Tibial artery (tissue), 4 donors: ENCODE measurements around the gene EVI5L.
A peak's percentile ranks its signal among the peaks of the same experiment; 100 is the strongest.

Source experiments
- DNase-seq, 2 donors: peaks; one replicate each; pipeline ENCODE4 v3.0.0-alpha.2; 2019
- H3K27ac ChIP-seq, 2 donors: fragments of 200-600 bp; sonication (generic) in 1 of 2; 1 replicate in 1 of 2; 2 replicates in 1 of 2; pipeline ENCODE4 v1.5.1; 2018 to 2019; ENCODE audit warnings: mild to moderate bottlenecking in 1 of 2
- H3K27me3 ChIP-seq, 2 donors: fragments of 200-600 bp; sonication (generic) in 1 of 2; one replicate each; pipeline versions ENCODE4 v1.5.1 to v1.6.0; 2016 to 2019
- H3K36me3 ChIP-seq, 3 donors: fragments of 200-600 bp; sonication (generic) in 2 of 3; one replicate each; pipeline ENCODE4 v1.5.1; 2016 to 2019; ENCODE audit warnings: mild to moderate bottlenecking in 2 of 3
- H3K4me1 ChIP-seq, 4 donors: fragments of 200-600 bp; sonication (generic) in 2 of 4; 1 replicate in 3 of 4; 2 replicates in 1 of 4; pipeline ENCODE4 v1.5.1; 2016 to 2019
- H3K4me3 ChIP-seq, 2 donors: fragments of 200-600 bp; sonication (generic) in 1 of 2; 1 replicate in 1 of 2; 2 replicates in 1 of 2; pipeline ENCODE4 v1.5.1; 2018 to 2019; ENCODE audit warnings: mild to moderate bottlenecking in 2 of 2
- H3K9me3 ChIP-seq, 3 donors: fragments of 200-600 bp; sonication (generic) in 1 of 3; one replicate each; pipeline ENCODE4 v1.5.1; 2016 to 2019
- CTCF ChIP-seq, 2 experiments: fragments of 200-600 bp in 1 of 2; fragments of 450-650 bp in 1 of 2; IDR thresholded peaks; one replicate each; pipeline ENCODE4 v1.5.1; 2017 to 2019; ENCODE audit warnings: antibody characterized with exemption in 2 of 2, mild to moderate bottlenecking in 1 of 2, moderate library complexity in 1 of 2
- intact Hi-C: fragments of 100-400 bp; cut with DNase I; formaldehyde crosslinking; loops from one replicate; pipeline ENCODE4 v1.15.0; 2023; ENCODE audit warnings: low total_unique reads

The EVI5L gene

GRCh38 chr19:7860714-7861618 is 30.9 kb downstream of the EVI5L start:
- DNase-seq, result no peak
- Histone ChIP-seq H3K9me3 (no peaks in the 10 kb centered on the region), H3K36me3 (peaks cover 0 to 66% (median 29%) of the 10 kb centered on the region in 3 donors), H3K4me1 (peaks cover 0 to 10% (median 3%) of the 10 kb centered on the region in 4 donors), H3K27ac (no peak overlapping the region), H3K27me3 (peaks cover 0 to 53% of the 10 kb centered on the region in 2 donors), H3K4me3 (no peak overlapping the region)
- intact Hi-C loops, result no loop called here
- no peak for TF ChIP-seq CTCF (IDR thresholded peaks at IDR 0.05)

- no peak for DNase-seq
- Histone ChIP-seq H3K27me3 (peaks cover 0 to 57% of the 10 kb centered on the region in 2 donors), H3K9me3 (no peaks in the 10 kb centered on the region), H3K4me1 (peaks cover 0 to 10% (median 3%) of the 10 kb centered on the region in 4 donors), H3K4me3 (peak overlapping the region in 1 of 2 donors; percentile 18), H3K36me3 (peaks cover 0 to 58% (median 29%) of the 10 kb centered on the region in 3 donors), H3K27ac (no peak overlapping the region)
- no peak for TF ChIP-seq CTCF (IDR thresholded peaks at IDR 0.05)
- intact Hi-C loops, result no loop called here
Observed at GRCh38 chr19:7861619-7862412, 31.8 kb downstream of the EVI5L start.

DNA sequence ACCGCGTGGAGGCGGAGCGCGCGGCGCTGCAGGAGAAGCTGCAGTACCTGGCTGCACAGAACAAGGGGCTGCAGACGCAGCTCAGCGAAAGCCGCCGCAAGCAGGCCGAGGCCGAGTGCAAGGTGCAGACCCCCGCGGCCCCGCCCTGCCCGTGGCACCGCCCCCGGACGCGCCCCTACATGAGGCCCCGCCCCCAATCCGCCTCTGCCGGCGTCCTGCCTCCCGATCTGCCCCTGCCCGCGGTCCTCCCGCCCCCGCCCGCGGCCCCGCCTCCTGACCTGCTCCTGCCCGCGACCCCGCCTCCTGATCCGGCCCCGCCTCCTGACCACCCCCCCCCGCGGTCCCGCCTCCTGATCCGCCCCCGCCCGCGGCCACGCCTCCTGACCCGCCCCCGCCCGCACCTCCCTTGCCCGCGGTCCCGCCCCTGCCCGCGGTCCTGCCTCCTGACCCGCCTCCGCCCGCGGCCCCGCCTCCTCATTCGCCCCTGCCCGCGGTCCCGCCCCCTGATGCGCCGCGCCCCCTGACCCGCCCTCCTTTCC is 32.5 kb downstream of the EVI5L start:
- no peak for TF ChIP-seq CTCF (IDR thresholded peaks at IDR 0.05)
- DNase-seq, result no peak
- Histone ChIP-seq H3K4me3 (peak overlapping the region in 1 of 2 donors; percentile 18), H3K27me3 (peaks cover 0 to 63% of the 10 kb centered on the region in 2 donors), H3K36me3 (peaks cover 0 to 55% (median 29%) of the 10 kb centered on the region in 3 donors), H3K27ac (no peak overlapping the region), H3K9me3 (no peaks in the 10 kb centered on the region), H3K4me1 (peaks cover 0 to 10% (median 3%) of the 10 kb centered on the region in 4 donors)
- intact Hi-C loops, result no loop called here

DNA sequence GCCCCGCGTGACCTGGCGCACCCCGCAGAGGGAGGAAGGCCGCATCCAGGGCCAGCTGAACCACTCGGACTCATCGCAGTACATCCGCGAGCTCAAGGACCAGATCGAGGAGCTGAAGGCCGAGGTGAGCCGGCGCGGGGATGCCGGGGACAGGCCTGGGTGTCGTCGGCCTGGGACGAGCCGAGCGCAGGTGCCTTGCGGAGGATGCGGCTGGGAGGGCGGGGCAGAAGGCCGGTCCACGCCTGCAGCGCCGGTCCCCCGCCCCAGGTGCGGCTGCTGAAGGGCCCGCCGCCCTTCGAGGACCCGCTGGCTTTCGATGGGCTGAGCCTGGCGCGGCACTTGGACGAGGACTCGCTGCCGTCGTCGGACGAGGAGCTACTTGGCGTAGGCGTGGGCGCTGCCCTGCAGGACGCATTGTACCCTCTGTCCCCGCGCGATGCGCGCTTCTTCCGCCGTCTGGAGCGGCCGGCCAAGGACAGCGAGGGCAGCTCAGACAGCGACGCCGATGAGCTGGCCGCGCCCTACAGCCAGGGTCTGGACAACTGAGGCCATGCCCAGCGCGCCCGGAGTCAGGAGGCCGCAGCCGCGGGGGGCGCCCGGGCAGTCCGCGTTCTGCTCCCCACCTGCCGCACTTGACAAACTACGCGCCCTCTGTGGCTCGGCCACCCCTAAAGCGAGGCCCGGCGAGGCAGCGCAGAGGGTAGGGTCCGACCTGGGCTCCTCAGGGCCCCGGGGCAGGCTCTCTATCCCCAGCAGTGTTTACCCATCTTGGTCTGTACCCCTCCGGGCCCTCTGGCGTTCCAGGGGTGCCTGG is 33.3 kb downstream of the EVI5L start:
- Histone ChIP-seq H3K9me3 (no peaks in the 10 kb centered on the region), H3K27ac (no peak overlapping the region), H3K4me3 (no peak overlapping the region), H3K36me3 (peaks cover 0 to 50% (median 24%) of the 10 kb centered on the region in 3 donors), H3K27me3 (peaks cover 0 to 61% of the 10 kb centered on the region in 2 donors), H3K4me1 (peaks cover 0 to 14% (median 6%) of the 10 kb centered on the region in 4 donors)
- no peak for TF ChIP-seq CTCF (IDR thresholded peaks at IDR 0.05)
- DNase-seq, result no peak
- intact Hi-C loops, result no loop called here
